Trophoblast cell (in vitro differentiated cells and primary cell): ENCODE data around the gene HOTAIR.

Experiments used
- DNase-seq, 2 donors: peaks; one replicate each; pipeline ENCODE4 v3.0.0-alpha.2; 2016
- H2AFZ ChIP-seq: 2 replicates; pipeline ENCODE4 v1.6.1; 2013; ENCODE audit warnings: low read length, moderate library complexity, mild to moderate bottlenecking; ENCODE audit not compliant: insufficient read depth, poor library complexity
- H2AK5ac ChIP-seq: 2 replicates; pipeline ENCODE4 v1.6.1; 2013; ENCODE audit warnings: mild to moderate bottlenecking, low read length
- H2BK120ac ChIP-seq: 2 replicates; pipeline ENCODE4 v1.6.1; 2013; ENCODE audit warnings: low read length, mild to moderate bottlenecking, moderate library complexity; ENCODE audit not compliant: insufficient read depth, poor library complexity
- H2BK12ac ChIP-seq: 2 replicates; pipeline ENCODE4 v1.6.1; 2013; ENCODE audit warnings: mild to moderate bottlenecking, low read length, moderate library complexity
- H2BK5ac ChIP-seq: 2 replicates; pipeline ENCODE4 v1.6.1; 2013; ENCODE audit warnings: low read length, low read depth, moderate library complexity, mild to moderate bottlenecking; ENCODE audit not compliant: poor library complexity
- H3K14ac ChIP-seq: 2 replicates; pipeline ENCODE4 v1.6.1; 2013; ENCODE audit warnings: mild to moderate bottlenecking, low read length
- H3K18ac ChIP-seq: 2 replicates; pipeline ENCODE4 v1.6.1; 2013; ENCODE audit warnings: mild to moderate bottlenecking, low read length
- H3K23ac ChIP-seq: 2 replicates; pipeline ENCODE4 v1.6.1; 2013; ENCODE audit warnings: low read length
- H3K27ac ChIP-seq: 2 replicates; pipeline ENCODE4 v1.5.1; 2013; ENCODE audit warnings: low read depth, mild to moderate bottlenecking, inconsistent platforms, low read length, moderate library complexity
- H3K27me3 ChIP-seq: 2 replicates; pipeline ENCODE4 v1.6.1; 2013; ENCODE audit warnings: inconsistent platforms, mild to moderate bottlenecking, low read length, moderate library complexity; ENCODE audit not compliant: insufficient read depth
- H3K36me3 ChIP-seq, 2 experiments: 1 replicate in 1 of 2; 2 replicates in 1 of 2; pipeline ENCODE4 v1.6.1; 2013; ENCODE audit warnings: low read length in 2 of 2, mild to moderate bottlenecking in 2 of 2, moderate library complexity in 1 of 2; ENCODE audit not compliant: insufficient read depth in 2 of 2, control insufficient read depth in 1 of 2
- H3K4ac ChIP-seq: 2 replicates; pipeline ENCODE4 v1.6.1; 2013; ENCODE audit warnings: low read depth, mild to moderate bottlenecking, low read length, moderate library complexity
- H3K4me1 ChIP-seq, 2 experiments: 1 replicate in 1 of 2; 2 replicates in 1 of 2; pipeline ENCODE4 v1.6.1; 2013; ENCODE audit warnings: low read length in 2 of 2, mild to moderate bottlenecking in 2 of 2, moderate library complexity in 1 of 2; ENCODE audit not compliant: insufficient read depth in 2 of 2, control insufficient read depth in 1 of 2
- H3K4me2 ChIP-seq: 2 replicates; pipeline ENCODE4 v1.6.1; 2013; ENCODE audit warnings: inconsistent platforms, mild to moderate bottlenecking, low read length, moderate library complexity
- H3K4me3 ChIP-seq: 2 replicates; pipeline ENCODE4 v1.5.1; 2013; ENCODE audit warnings: mild to moderate bottlenecking, low read depth, low read length, inconsistent platforms
- H3K79me1 ChIP-seq: one replicate; pipeline ENCODE4 v1.6.1; 2013; ENCODE audit warnings: low read length
- H3K79me2 ChIP-seq: 2 replicates; pipeline ENCODE4 v1.6.1; 2013; ENCODE audit warnings: low read length, mild to moderate bottlenecking; ENCODE audit not compliant: control insufficient read depth, insufficient read depth, poor library complexity
- H3K9ac ChIP-seq: 2 replicates; pipeline ENCODE4 v1.6.1; 2013; ENCODE audit warnings: mild to moderate bottlenecking, low read length
- H3K9me3 ChIP-seq: 2 replicates; pipeline ENCODE4 v1.6.1; 2013; ENCODE audit warnings: low read depth, mild to moderate bottlenecking, control low read depth, inconsistent platforms, low read length; ENCODE audit not compliant: insufficient read depth
- H4K12ac ChIP-seq: 2 replicates; pipeline ENCODE4 v1.6.1; 2013; ENCODE audit warnings: low read depth, mild to moderate bottlenecking, low read length, moderate library complexity
- H4K8ac ChIP-seq: 2 replicates; pipeline ENCODE4 v1.6.1; 2013; ENCODE audit warnings: low read depth, mild to moderate bottlenecking, low read length, moderate library complexity
- H4K91ac ChIP-seq: one replicate; pipeline ENCODE4 v1.6.1; 2013; ENCODE audit warnings: low read depth, mild to moderate bottlenecking, low read length, moderate library complexity
- WGBS: extraction: QIAGEN DNeasy Blood & Tissue Kit; methylation state at CpG from one replicate; pipeline ENCODE4 v1.1.7; 2013; ENCODE audit warnings: missing lambda C conversion rate; ENCODE audit not compliant: insufficient read length, insufficient coverage; ENCODE audit errors: extremely low coverage; 5-methylcytosine and 5-hydroxymethylcytosine counted together

Gene HOTAIR

GRCh38 chr12:53960187-53961024 lies 14.3 kb downstream of the HOTAIR start:
- Histone ChIP-seq H2BK12ac (no peak overlapping the region), H2AFZ (no peak overlapping the region), H4K12ac (no peak overlapping the region), H3K18ac (no peak overlapping the region), H3K27ac (no peak overlapping the region), H3K4me2 (peak overlapping the region; percentile 52), H3K4ac (no peak overlapping the region), H3K4me1 (peaks cover 0 to 16% of the 10 kb centered on the region in 2 experiments), H2BK5ac (no peak overlapping the region), H3K27me3 (peaks cover 86% of the 10 kb centered on the region), H3K9ac (no peak overlapping the region), H3K23ac (no peak overlapping the region), H3K79me2 (no peaks in the 10 kb centered on the region), H2BK120ac (no peak overlapping the region), H3K4me3 (no peak overlapping the region), H4K8ac (no peak overlapping the region), H4K91ac (no peak overlapping the region), H3K9me3 (peaks cover 16% of the 10 kb centered on the region), H2AK5ac (no peak overlapping the region), H3K79me1 (peaks cover 5% of the 10 kb centered on the region), H3K36me3 (no peaks in the 10 kb centered on the region), H3K14ac (no peak overlapping the region)
- WGBS = no CpG with 5 or more reads among the region's 39 CpGs
- no peak for DNase-seq

GRCh38 chr12:53959314-53959713 lies 15.4 kb downstream of the HOTAIR start:
- H3K23ac ChIP-seq = no peak overlapping the region
- no peak overlapping the region for H4K91ac ChIP-seq
- no CpG with 5 or more reads among the region's 4 CpGs for WGBS

GRCh38 chr12:53958128-53958527 lies 16.6 kb downstream of the HOTAIR start:
- Histone ChIP-seq H4K8ac (no peak overlapping the region), H3K9ac (no peak overlapping the region), H3K18ac (no peak overlapping the region), H3K79me1 (no peaks in the 10 kb centered on the region), H3K14ac (no peak overlapping the region), H3K23ac (no peak overlapping the region), H3K36me3 (no peaks in the 10 kb centered on the region), H3K4ac (no peak overlapping the region), H3K9me3 (peaks cover 20% of the 10 kb centered on the region), H4K12ac (no peak overlapping the region), H4K91ac (no peak overlapping the region), H3K4me1 (peaks cover 7 to 16% of the 10 kb centered on the region in 2 experiments), H3K27ac (no peak overlapping the region), H3K4me3 (no peak overlapping the region), H2AK5ac (no peak overlapping the region), H3K4me2 (no peak overlapping the region), H2BK12ac (no peak overlapping the region), H3K27me3 (peaks cover 90% of the 10 kb centered on the region), H2BK5ac (no peak overlapping the region), H2AFZ (no peak overlapping the region), H2BK120ac (no peak overlapping the region), H3K79me2 (no peaks in the 10 kb centered on the region)
- no CpG with 5 or more reads among the region's 3 CpGs for WGBS
- no peak for DNase-seq

More at GRCh38 chr12:53959314-53959713, 15.4 kb downstream of the HOTAIR start:
- Histone ChIP-seq H4K12ac (no peak overlapping the region), H2BK5ac (no peak overlapping the region), H3K4ac (no peak overlapping the region), H4K8ac (no peak overlapping the region), H2BK120ac (no peak overlapping the region), H3K27ac (no peak overlapping the region), H3K14ac (no peak overlapping the region), H3K4me1 (peaks cover 4 to 20% of the 10 kb centered on the region in 2 experiments), H2AK5ac (no peak overlapping the region), H3K79me1 (peaks cover 2% of the 10 kb centered on the region), H2AFZ (no peak overlapping the region), H3K4me3 (no peak overlapping the region), H3K9me3 (peaks cover 20% of the 10 kb centered on the region), H2BK12ac (no peak overlapping the region), H3K18ac (no peak overlapping the region), H3K4me2 (no peak overlapping the region), H3K36me3 (no peaks in the 10 kb centered on the region), H3K27me3 (peaks cover 92% of the 10 kb centered on the region), H3K9ac (no peak overlapping the region), H3K79me2 (no peaks in the 10 kb centered on the region)
- DNase-seq = no peak

GRCh38 chr12:53956914-53957536 lies 17.7 kb downstream of the HOTAIR start:
- Histone ChIP-seq H3K4me3 (no peak overlapping the region), H3K14ac (no peak overlapping the region), H3K4me1 (peaks cover 11 to 20% of the 10 kb centered on the region in 2 experiments), H4K8ac (no peak overlapping the region), H3K4me2 (no peak overlapping the region), H4K12ac (no peak overlapping the region), H3K4ac (no peak overlapping the region), H3K27me3 (peaks cover 92% of the 10 kb centered on the region), H3K18ac (no peak overlapping the region), H3K36me3 (no peaks in the 10 kb centered on the region), H3K79me1 (no peaks in the 10 kb centered on the region), H3K23ac (no peak overlapping the region), H3K9ac (no peak overlapping the region), H3K9me3 (peaks cover 20% of the 10 kb centered on the region), H2BK5ac (no peak overlapping the region), H2AFZ (no peak overlapping the region), H2BK12ac (no peak overlapping the region), H2BK120ac (no peak overlapping the region), H3K79me2 (no peaks in the 10 kb centered on the region), H2AK5ac (no peak overlapping the region), H3K27ac (no peak overlapping the region), H4K91ac (no peak overlapping the region)
- DNase-seq = no peak
- WGBS = no CpG with 5 or more reads among the region's 11 CpGs
